ENCODE measurements around the gene YWHAE. TPM values are rescaled to one million over a fixed set of nuclear protein-coding genes. Genes with fewer than 3 reads are reported as not detected.
A peak's percentile ranks its signal among the peaks of the same experiment; 100 is the strongest.
"Not testable (repeated sequence)": the region's sequence is repeated elsewhere in the genome, so short reads cannot be mapped to it uniquely, and the experiment has no call there.

The YWHAE gene
- total RNA-seq, 1 donor from 2014 or later = 2,181 TPM

GRCh38 chr17:1420163-1420562, 20.1 kb upstream of the YWHAE start:
- Histone ChIP-seq H3K4me2 (no peak overlapping the region), H3K79me2 (ENCODE audit: low read depth) (peaks cover 3% of the 10 kb centered on the region), H3K4me3 (no peak overlapping the region), H2AFZ (replicated peaks) (no peak overlapping the region), H3K9me3 (ENCODE audit: low read depth) (no peaks in the 10 kb centered on the region), H3F3A (ENCODE audit: low read depth) (no peaks in the 10 kb centered on the region), H3K27me3 (no peaks in the 10 kb centered on the region), H4K20me1 (ENCODE audit: low read depth) (peaks cover 4% of the 10 kb centered on the region), H3K27ac (no peak overlapping the region), H3K4me1 (no peaks in the 10 kb centered on the region), H3K36me3 (peaks cover 8% of the 10 kb centered on the region), H3K9ac (no peak overlapping the region)
- no peak overlapping the region for H3K4me3 Mint-ChIP-seq
- DNase-seq (ENCODE audit: low spot score) = no peak
- H3K9me3 Mint-ChIP-seq = no peaks in the 10 kb centered on the region
- TF ChIP-seq CTCF (IDR thresholded peaks at IDR 0.05) (no peak), EZH2 (IDR thresholded peaks at IDR 0.05) (no peak), EZH2phosphoT487 (IDR thresholded peaks at IDR 0.05) (no peak)
- H3K36me3 Mint-ChIP-seq = peaks cover 21% of the 10 kb centered on the region
- H3K27ac Mint-ChIP-seq = no peak overlapping the region
- H3K27me3 Mint-ChIP-seq (ENCODE audit: insufficient read depth, low read depth) = no peaks in the 10 kb centered on the region
- H3K4me1 Mint-ChIP-seq = peaks cover 13% of the 10 kb centered on the region

- H3K36me3 Mint-ChIP-seq = peaks cover 16% of the 10 kb centered on the region
- not testable (repeated sequence) for H3K79me2 ChIP-seq (ENCODE audit: low read depth); H3K9me3 Mint-ChIP-seq; H4K20me1 ChIP-seq (ENCODE audit: low read depth); H2AFZ ChIP-seq (replicated peaks); H3K27ac ChIP-seq; H3K27me3 Mint-ChIP-seq (ENCODE audit: insufficient read depth, low read depth); H3K4me3 Mint-ChIP-seq; H3K4me1 ChIP-seq; H3F3A ChIP-seq (ENCODE audit: low read depth); H3K36me3 ChIP-seq; H3K9me3 ChIP-seq (ENCODE audit: low read depth); H3K4me2 ChIP-seq; H3K4me1 Mint-ChIP-seq; DNase-seq (ENCODE audit: low spot score); H3K4me3 ChIP-seq; H3K9ac ChIP-seq; H3K27ac Mint-ChIP-seq; H3K27me3 ChIP-seq
These were observed 18.5 kb upstream of the YWHAE start for GRCh38 chr17:1418476-1418875.

- Histone ChIP-seq H3F3A (ENCODE audit: low read depth) (peaks cover 5% of the 10 kb centered on the region), H3K4me1 (no peaks in the 10 kb centered on the region), H3K9me3 (ENCODE audit: low read depth) (no peaks in the 10 kb centered on the region), H4K20me1 (ENCODE audit: low read depth) (no peaks in the 10 kb centered on the region), H2AFZ (replicated peaks) (no peak overlapping the region), H3K27ac (no peak overlapping the region), H3K36me3 (peaks cover 8% of the 10 kb centered on the region), H3K27me3 (no peaks in the 10 kb centered on the region), H3K4me3 (no peak overlapping the region), H3K79me2 (ENCODE audit: low read depth) (no peaks in the 10 kb centered on the region), H3K4me2 (no peak overlapping the region), H3K9ac (no peak overlapping the region)
- Mint-ChIP-seq H3K9me3 (no peaks in the 10 kb centered on the region), H3K36me3 (peaks cover 7% of the 10 kb centered on the region), H3K4me3 (no peak overlapping the region), H3K4me1 (no peaks in the 10 kb centered on the region), H3K27me3 (ENCODE audit: insufficient read depth, low read depth) (no peaks in the 10 kb centered on the region), H3K27ac (no peak overlapping the region)
- no peak for DNase-seq (ENCODE audit: low spot score)
- TF ChIP-seq CTCF (IDR thresholded peaks at IDR 0.05) (no peak), EZH2phosphoT487 (IDR thresholded peaks at IDR 0.05) (no peak), EZH2 (IDR thresholded peaks at IDR 0.05) (no peak)
These were observed 16.4 kb upstream of the YWHAE start for GRCh38 chr17:1416414-1416813.

GRCh38 chr17:1414634-1415033, 14.6 kb upstream of the YWHAE start:
- no peaks in the 10 kb centered on the region for H4K20me1 ChIP-seq (ENCODE audit: low read depth)
- H3K4me2 ChIP-seq = no peak overlapping the region
- no peak overlapping the region for H2AFZ ChIP-seq (replicated peaks)
- no peak for DNase-seq (ENCODE audit: low spot score)
- Mint-ChIP-seq H3K27me3 (ENCODE audit: insufficient read depth, low read depth) (no peaks in the 10 kb centered on the region), H3K4me3 (no peak overlapping the region), H3K36me3 (peaks cover 3% of the 10 kb centered on the region), H3K27ac (peak overlapping the region; percentile 65), H3K9me3 (no peaks in the 10 kb centered on the region), H3K4me1 (no peaks in the 10 kb centered on the region)
- TF ChIP-seq EZH2phosphoT487 (IDR thresholded peaks at IDR 0.05) (no peak), EZH2 (IDR thresholded peaks at IDR 0.05) (no peak), CTCF (IDR thresholded peaks at IDR 0.05) (no peak)
- H3K36me3 ChIP-seq = no peaks in the 10 kb centered on the region
- H3K79me2 ChIP-seq (ENCODE audit: low read depth) = no peaks in the 10 kb centered on the region
- no peak overlapping the region for H3K27ac ChIP-seq
- no peak overlapping the region for H3K9ac ChIP-seq
- no peak overlapping the region for H3K4me3 ChIP-seq
- no peaks in the 10 kb centered on the region for H3K9me3 ChIP-seq (ENCODE audit: low read depth)
- H3K4me1 ChIP-seq = no peaks in the 10 kb centered on the region
- H3K27me3 ChIP-seq = no peaks in the 10 kb centered on the region
- peaks cover 8% of the 10 kb centered on the region for H3F3A ChIP-seq (ENCODE audit: low read depth)

Measured in neural progenitor cell (in vitro differentiated cells).